Fibroblast of mammary gland (primary cell): ENCODE data around the gene DYSF.

Experiments used
- DNase-seq: peaks from one replicate; pipeline ENCODE4 v3.0.0-alpha.2; 2010; ENCODE audit warnings: low read depth
- H3K4me3 ChIP-seq: 2 replicates; pipeline ENCODE4 v1.5.1; 2011; ENCODE audit warnings: low read depth, mild to moderate bottlenecking, low read length, moderate library complexity; ENCODE audit not compliant: control insufficient read depth
- TF ChIP-seq, protein P1 (sequence below): conservative IDR thresholded peaks from 2 replicates; pipeline ENCODE4 v1.5.1; 2011; ENCODE audit warnings: low read depth, low read length, inconsistent platforms; ENCODE audit not compliant: control insufficient read depth, insufficient read depth

The DYSF gene

DNA sequence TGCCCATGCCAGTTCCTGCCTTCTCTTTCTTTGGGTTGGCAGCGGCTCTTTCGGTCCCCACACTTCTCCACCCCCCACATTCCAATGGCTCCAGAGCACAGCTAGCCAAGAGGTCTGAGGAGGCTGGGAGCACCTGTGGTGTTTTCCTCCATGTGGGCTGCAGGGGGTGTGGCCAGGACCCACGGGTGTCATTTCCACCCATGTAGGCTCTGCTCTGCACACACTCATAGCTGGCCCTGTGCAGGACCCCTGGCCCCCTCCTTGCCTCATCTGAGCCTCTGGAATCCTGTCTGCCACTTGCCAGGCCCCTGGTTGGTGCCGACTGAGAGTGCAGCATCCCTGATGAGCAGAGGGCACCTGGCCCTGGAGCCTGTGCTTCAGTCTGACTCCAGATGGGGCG is 46.3 kb downstream of the DYSF start:
- no peak for DNase-seq
- no peak overlapping the region for H3K4me3 ChIP-seq
- TF ChIP-seq, protein P1, sequence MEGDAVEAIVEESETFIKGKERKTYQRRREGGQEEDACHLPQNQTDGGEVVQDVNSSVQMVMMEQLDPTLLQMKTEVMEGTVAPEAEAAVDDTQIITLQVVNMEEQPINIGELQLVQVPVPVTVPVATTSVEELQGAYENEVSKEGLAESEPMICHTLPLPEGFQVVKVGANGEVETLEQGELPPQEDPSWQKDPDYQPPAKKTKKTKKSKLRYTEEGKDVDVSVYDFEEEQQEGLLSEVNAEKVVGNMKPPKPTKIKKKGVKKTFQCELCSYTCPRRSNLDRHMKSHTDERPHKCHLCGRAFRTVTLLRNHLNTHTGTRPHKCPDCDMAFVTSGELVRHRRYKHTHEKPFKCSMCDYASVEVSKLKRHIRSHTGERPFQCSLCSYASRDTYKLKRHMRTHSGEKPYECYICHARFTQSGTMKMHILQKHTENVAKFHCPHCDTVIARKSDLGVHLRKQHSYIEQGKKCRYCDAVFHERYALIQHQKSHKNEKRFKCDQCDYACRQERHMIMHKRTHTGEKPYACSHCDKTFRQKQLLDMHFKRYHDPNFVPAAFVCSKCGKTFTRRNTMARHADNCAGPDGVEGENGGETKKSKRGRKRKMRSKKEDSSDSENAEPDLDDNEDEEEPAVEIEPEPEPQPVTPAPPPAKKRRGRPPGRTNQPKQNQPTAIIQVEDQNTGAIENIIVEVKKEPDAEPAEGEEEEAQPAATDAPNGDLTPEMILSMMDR = no peak

DNA sequence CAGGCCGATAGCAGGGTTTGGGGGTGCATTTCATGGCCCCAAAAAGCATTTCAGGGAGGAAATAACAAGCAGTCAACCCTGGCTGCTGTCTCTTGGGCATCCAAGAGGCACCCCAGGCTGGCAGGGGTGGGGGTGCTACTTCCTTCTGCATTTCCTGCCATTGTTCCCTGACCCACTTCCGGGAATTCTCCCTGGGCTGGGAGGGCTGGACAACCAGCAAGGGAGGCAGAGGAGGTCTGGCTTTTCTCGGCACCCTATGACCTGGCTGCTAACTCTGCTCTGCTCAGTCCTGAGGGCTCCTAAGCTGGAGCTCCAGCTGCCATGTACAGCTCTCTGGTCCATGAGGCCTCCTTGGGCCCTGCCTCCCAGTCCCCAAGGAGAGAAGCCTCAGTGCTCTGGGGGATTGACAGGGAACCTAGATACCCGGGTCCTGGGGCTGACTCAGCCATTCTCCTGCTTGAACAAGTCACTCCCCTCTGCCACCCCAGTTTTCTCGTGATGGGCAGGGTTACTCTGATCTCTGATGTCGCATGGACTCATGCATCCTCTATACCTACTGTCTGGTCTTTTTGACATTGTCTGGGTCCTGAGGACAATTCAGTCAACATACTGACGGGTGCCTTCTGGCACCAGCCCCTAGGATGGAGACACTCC is 47.2 kb downstream of the DYSF start:
- H3K4me3 ChIP-seq = no peak overlapping the region
- TF ChIP-seq, protein P1 = no peak
- DNase-seq = no peak

DNA sequence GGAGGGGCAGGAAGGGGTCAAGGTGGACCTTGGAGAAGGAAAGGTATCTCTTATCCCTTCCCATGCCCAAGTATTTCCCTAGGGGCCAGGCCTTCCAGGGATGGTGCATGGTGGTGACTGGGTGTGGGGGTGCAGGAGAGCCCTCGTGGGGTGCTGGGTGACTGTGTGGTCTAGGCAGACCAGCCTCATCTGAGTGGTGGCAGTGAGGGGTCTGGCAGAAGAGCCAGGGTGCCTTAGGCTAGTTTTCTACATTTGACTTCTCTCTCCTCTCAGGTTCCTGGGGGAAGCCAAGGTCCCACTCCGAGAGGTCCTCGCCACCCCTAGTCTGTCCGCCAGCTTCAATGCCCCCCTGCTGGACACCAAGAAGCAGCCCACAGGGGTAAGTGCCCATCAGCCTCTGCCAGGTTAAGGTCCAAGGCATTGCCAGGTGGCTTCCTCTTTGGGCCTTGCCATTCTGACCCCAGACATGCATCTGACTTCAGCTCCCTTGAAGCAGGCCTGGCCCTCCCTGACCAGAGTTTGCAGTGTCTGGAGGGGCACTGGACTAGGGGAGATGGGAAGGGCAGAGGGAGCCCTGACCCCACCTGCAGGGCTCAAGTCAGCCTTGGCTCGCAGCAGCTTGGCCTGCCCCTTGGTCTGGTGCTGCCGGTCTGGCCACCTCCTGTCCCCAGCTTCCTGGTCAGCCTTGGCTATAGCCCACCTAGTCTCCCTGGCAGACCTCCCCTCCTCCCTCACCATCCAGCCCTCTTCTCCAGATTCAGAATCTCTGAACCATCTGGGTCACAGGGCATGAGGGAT is 49.8 kb downstream of the DYSF start:
- no peak overlapping the region for H3K4me3 ChIP-seq
- DNase-seq = no peak
- TF ChIP-seq, protein P1 = no peak

DNA sequence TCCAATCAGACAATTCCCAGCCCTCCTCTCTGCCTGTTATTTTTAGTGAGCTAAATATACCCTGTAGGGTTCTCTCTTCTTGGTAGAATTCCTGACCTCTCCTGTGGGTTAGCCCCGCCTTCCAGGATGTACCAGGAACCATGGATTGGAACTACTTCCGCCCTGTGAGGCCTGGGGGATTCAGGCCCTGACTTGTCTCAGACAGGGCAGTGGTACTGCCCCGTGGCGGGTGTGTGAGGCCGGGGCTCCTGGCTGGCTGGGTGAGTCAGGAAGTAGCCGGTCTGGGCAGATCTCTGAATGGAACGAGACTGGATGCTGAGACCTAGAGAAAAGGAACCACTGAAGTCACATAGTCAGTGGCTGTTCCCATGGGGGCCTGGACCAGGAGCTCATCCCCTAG is 50.5 kb downstream of the DYSF start:
- TF ChIP-seq, protein P1 = no peak
- DNase-seq = no peak
- no peak overlapping the region for H3K4me3 ChIP-seq

DNA sequence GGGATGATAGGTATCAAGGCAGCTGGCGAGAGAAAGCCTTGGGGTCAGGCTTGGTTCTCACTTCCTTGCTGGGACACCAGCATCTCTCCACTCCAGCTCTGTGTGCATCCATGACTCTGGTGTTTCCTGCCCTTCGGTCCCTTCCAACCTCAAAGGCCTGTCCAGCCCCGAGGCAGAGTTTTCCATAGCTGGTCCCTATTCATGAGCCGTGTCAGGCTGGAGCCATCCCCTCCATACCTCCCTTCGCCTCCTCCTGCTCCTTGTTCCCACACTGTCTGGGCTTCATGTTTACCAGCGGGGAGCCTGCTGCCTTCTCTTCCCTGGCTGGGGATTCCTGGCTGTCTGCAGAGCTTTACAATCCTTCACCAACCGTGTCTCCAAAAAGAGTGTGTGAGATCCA is 51.2 kb downstream of the DYSF start:
- no peak for DNase-seq
- TF ChIP-seq, protein P1 = no peak
- no peak overlapping the region for H3K4me3 ChIP-seq

GRCh38 chr2:71505086-71505769 is 51.9 kb downstream of the DYSF start:
- TF ChIP-seq, protein P1 = no peak
- no peak overlapping the region for H3K4me3 ChIP-seq
- no peak for DNase-seq
